AG04450 (cell line): Measurements from ENCODE around the gene BMP7. TPM values are rescaled to one million over a fixed set of nuclear protein-coding genes. Genes with fewer than 3 reads are reported as not detected.

Source experiments
- CTCF ChIA-PET: fragments of 300-600, 350-600 bp; formaldehyde crosslinking; extraction: SDS; loops from one replicate; lab custom pipeline; 2022; ENCODE audit warnings: antibody characterized with exemption, inconsistent platforms; lab: Charles Lee
- POLR2A ChIA-PET: fragments of 350-600 bp; formaldehyde crosslinking; extraction: SDS; loops from one replicate; lab custom pipeline; 2021; ENCODE audit warnings: antibody characterized with exemption, inconsistent platforms; lab: Yijun Ruan, JAX
- DNase-seq: peaks from one replicate; pipeline ENCODE4 v3.0.0-alpha.2; 2011; ENCODE audit warnings: low read depth, low spot score
- H3K27ac ChIP-seq: one replicate; pipeline ENCODE4 v1.5.1; 2012; ENCODE audit warnings: low read depth, low read length, control low read depth
- H3K27me3 ChIP-seq: one replicate; pipeline ENCODE4 v1.6.0; 2012; ENCODE audit warnings: low read length; ENCODE audit not compliant: control insufficient read depth, insufficient read depth
- H3K4me3 ChIP-seq: 2 replicates; pipeline ENCODE4 v1.5.1; 2011; ENCODE audit warnings: mild to moderate bottlenecking, low read depth, low read length, control low read depth
- H3K9me3 ChIP-seq: 2 replicates; pipeline ENCODE4 v1.5.1; 2012; ENCODE audit warnings: low read length; ENCODE audit not compliant: control insufficient read depth, insufficient read depth
- polyA plus RNA-seq: library from polyadenylated mRNA; depleted of rRNA; stranded (reverse); fragments of >200 nt; gene quantifications from 2 replicates; pipeline ENCODE4 v1.2.3, GENCODE V29; 2011
- TF ChIP-seq, protein P1 (sequence below): IDR thresholded peaks from 2 replicates; pipeline ENCODE4 v1.5.1; 2011; ENCODE audit warnings: low read depth, low read length, control low read depth, inconsistent platforms

BMP7 gene
- polyA plus RNA-seq, 1 experiment: not detected

- H3K9me3 ChIP-seq: no peaks in the 10 kb centered on the region; the same call in 1 of the 2 replicates
- TF ChIP-seq, protein P1, sequence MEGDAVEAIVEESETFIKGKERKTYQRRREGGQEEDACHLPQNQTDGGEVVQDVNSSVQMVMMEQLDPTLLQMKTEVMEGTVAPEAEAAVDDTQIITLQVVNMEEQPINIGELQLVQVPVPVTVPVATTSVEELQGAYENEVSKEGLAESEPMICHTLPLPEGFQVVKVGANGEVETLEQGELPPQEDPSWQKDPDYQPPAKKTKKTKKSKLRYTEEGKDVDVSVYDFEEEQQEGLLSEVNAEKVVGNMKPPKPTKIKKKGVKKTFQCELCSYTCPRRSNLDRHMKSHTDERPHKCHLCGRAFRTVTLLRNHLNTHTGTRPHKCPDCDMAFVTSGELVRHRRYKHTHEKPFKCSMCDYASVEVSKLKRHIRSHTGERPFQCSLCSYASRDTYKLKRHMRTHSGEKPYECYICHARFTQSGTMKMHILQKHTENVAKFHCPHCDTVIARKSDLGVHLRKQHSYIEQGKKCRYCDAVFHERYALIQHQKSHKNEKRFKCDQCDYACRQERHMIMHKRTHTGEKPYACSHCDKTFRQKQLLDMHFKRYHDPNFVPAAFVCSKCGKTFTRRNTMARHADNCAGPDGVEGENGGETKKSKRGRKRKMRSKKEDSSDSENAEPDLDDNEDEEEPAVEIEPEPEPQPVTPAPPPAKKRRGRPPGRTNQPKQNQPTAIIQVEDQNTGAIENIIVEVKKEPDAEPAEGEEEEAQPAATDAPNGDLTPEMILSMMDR: no peak
- no peak overlapping the region for H3K4me3 ChIP-seq
- no peak for DNase-seq
- H3K27ac ChIP-seq: no peak overlapping the region
- ChIA-PET CTCF (no interaction called here), POLR2A (no interaction called here)
- no peaks in the 10 kb centered on the region for H3K27me3 ChIP-seq
Observed at GRCh38 chr20:57129303-57129702, 137.1 kb downstream of the BMP7 start.

- ChIA-PET CTCF (no interaction called here), POLR2A (no interaction called here)
- TF ChIP-seq, protein P1: no peak
Observed at GRCh38 chr20:57128044-57128757, 138.2 kb downstream of the BMP7 start.

GRCh38 chr20:57126481-57127092, 139.9 kb downstream of the BMP7 start:
- Histone ChIP-seq H3K27me3 (no peaks in the 10 kb centered on the region), H3K27ac (no peak overlapping the region), H3K9me3 (no peaks in the 10 kb centered on the region; the same call in 1 of the 2 replicates), H3K4me3 (no peak overlapping the region)
- CTCF ChIA-PET: no interaction called here
- DNase-seq: no peak
- TF ChIP-seq, protein P1: no peak
- POLR2A ChIA-PET: no interaction called here

More at GRCh38 chr20:57128044-57128757, 138.2 kb downstream of the BMP7 start:
- no peak for DNase-seq
- H3K27ac ChIP-seq: no peak overlapping the region
- no peaks in the 10 kb centered on the region for H3K27me3 ChIP-seq
- no peak overlapping the region for H3K4me3 ChIP-seq
- H3K9me3 ChIP-seq: no peaks in the 10 kb centered on the region; the same call in 1 of the 2 replicates

DNA sequence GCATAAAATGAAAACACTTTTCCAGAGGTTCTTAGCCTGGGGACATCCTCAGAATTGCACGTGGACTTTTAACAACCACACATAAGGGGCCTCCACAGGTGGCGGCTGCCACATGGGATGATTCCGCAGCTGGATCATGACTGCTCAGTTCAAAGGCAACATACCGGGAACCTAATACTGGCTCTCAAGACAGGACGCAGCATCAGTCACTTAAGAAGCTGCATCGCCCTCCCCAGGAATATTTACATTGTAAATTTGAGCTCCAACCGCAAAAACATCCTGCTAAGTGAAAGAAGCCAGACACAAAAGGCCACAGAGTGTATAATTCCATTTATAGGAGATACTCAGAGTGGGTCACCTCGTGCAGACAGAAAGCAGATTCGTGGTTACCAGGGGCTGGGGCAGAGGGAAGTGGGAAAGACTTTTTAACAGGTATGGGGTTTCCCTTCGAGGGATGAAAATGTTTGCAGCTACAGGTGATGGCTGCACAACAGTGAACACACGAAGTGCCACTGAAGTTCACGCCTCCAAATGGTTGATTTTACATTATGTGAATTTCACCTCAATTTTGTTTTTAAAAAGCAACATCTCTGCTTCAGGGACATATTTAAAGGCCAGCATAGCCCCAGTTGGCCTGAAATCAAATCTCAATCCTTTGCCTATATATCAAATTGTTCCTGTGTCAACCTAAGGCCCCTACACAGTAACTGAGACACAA, 141.5 kb downstream of the BMP7 start:
- Histone ChIP-seq H3K9me3 (no peaks in the 10 kb centered on the region; the same call in 1 of the 2 replicates), H3K27ac (no peak overlapping the region), H3K27me3 (no peaks in the 10 kb centered on the region), H3K4me3 (no peak overlapping the region)
- TF ChIP-seq, protein P1: no peak
- POLR2A ChIA-PET: no interaction called here
- CTCF ChIA-PET: no interaction called here
- no peak for DNase-seq
